Activated naive CD8-positive, alpha-beta T cell treated with anti-CD3 and anti-CD28 coated beads for 36 hours (primary cell): ENCODE measurements around the gene NBR1. TPM values are rescaled to one million over a fixed set of nuclear protein-coding genes. Genes with fewer than 3 reads are reported as not detected.
"Not testable (repeated sequence)": the region's sequence is repeated elsewhere in the genome, so short reads cannot be mapped to it uniquely, and the experiment has no call there.

ENCODE experiments used
- DNase-seq: peaks from one replicate; pipeline ENCODE4 v3.0.0; 2021
- H3K27ac Mint-ChIP-seq: one replicate; pipeline ENCODE4 v1.8.0; 2022; ENCODE audit warnings: mild to moderate bottlenecking, moderate library complexity, mixed read lengths
- H3K27me3 Mint-ChIP-seq: one replicate; pipeline ENCODE4 v1.8.0; 2022; ENCODE audit warnings: mild to moderate bottlenecking, mixed read lengths
- H3K36me3 Mint-ChIP-seq: one replicate; pipeline ENCODE4 v1.8.0; 2021; ENCODE audit warnings: mild to moderate bottlenecking, mixed read lengths
- H3K4me1 Mint-ChIP-seq: one replicate; pipeline ENCODE4 v1.8.0; 2021; ENCODE audit warnings: mixed read lengths
- H3K4me3 Mint-ChIP-seq: one replicate; pipeline ENCODE4 v1.8.0; 2022; ENCODE audit warnings: mild to moderate bottlenecking, moderate library complexity, mixed read lengths
- H3K9me3 Mint-ChIP-seq: one replicate; pipeline ENCODE4 v1.8.0; 2022; ENCODE audit warnings: mixed read lengths
- total RNA-seq, 2 experiments: library from RNA; stranded (reverse); gene quantifications; one replicate each; pipeline ENCODE4 v1.2.3, GENCODE V29; 2021

Gene NBR1
- total RNA-seq, 2 experiments from 2014 or later: 36.7 to 36.9 TPM

GRCh38 chr17:43239597-43239996, 68.6 kb downstream of the NBR1 start:
- H3K4me3 Mint-ChIP-seq, H3K9me3 Mint-ChIP-seq, DNase-seq, H3K27me3 Mint-ChIP-seq, H3K4me1 Mint-ChIP-seq, H3K27ac Mint-ChIP-seq, H3K36me3 Mint-ChIP-seq: not testable (repeated sequence)

- H3K4me3 Mint-ChIP-seq, H3K27ac Mint-ChIP-seq, DNase-seq, H3K9me3 Mint-ChIP-seq, H3K36me3 Mint-ChIP-seq, H3K27me3 Mint-ChIP-seq, H3K4me1 Mint-ChIP-seq: not testable (repeated sequence)
Measured at GRCh38 chr17:43240596-43241352, 69.8 kb downstream of the NBR1 start.

GRCh38 chr17:43246456-43246855, 75.4 kb downstream of the NBR1 start:
- H3K4me3 Mint-ChIP-seq, H3K9me3 Mint-ChIP-seq, H3K36me3 Mint-ChIP-seq, H3K4me1 Mint-ChIP-seq, H3K27ac Mint-ChIP-seq, H3K27me3 Mint-ChIP-seq: not testable (repeated sequence)
- peak; percentile 50 for DNase-seq

Other genes starting within 250 kb of the NBR1 start
- gene AARSD1, start 206.8 kb upstream of the NBR1 start, total RNA-seq: 10 to 100 TPM; 80.2 to 87.4 TPM
- gene PTGES3L, start 191.1 kb upstream of the NBR1 start, total RNA-seq: 1 to 10 TPM in 1 of 2 experiments, under 1 TPM in 1; 0.95 to 1.8 TPM
- gene RUNDC1, start 190.6 kb upstream of the NBR1 start, total RNA-seq: 10 to 100 TPM in 1 of 2 experiments, 1 to 10 TPM in 1; 9.6 to 10.2 TPM
- 1,000 to 10,000 TPM; 1,508 to 1,555 TPM for gene RPL27, start 172.8 kb upstream of the NBR1 start, total RNA-seq
- 10 to 100 TPM; 43.8 to 49.5 TPM for gene IFI35, start 164.4 kb upstream of the NBR1 start, total RNA-seq
- gene VAT1, start 148.8 kb upstream of the NBR1 start, total RNA-seq: 10 to 100 TPM; 20.8 to 23.0 TPM
- not detected for gene RND2, start 146.0 kb upstream of the NBR1 start, total RNA-seq
- gene BRCA1, start 45.9 kb upstream of the NBR1 start, total RNA-seq: 10 to 100 TPM; 84.1 to 86.7 TPM
- 10 to 100 TPM in 1 of 2 experiments, 1 to 10 TPM in 1; 9.0 to 10.6 TPM for gene TMEM106A, start 40.7 kb downstream of the NBR1 start, total RNA-seq
- not detected for gene CCDC200, start 57.4 kb downstream of the NBR1 start, total RNA-seq
- 1,000 to 10,000 TPM; 3,764 to 4,468 TPM for gene RNU2-1, start 62.8 kb downstream of the NBR1 start, total RNA-seq
- gene ARL4D, start 227.8 kb downstream of the NBR1 start, total RNA-seq: 1 to 10 TPM; 2.5 to 3.6 TPM